WERI-Rb-1 (cell line): Measurements from ENCODE around the gene ADGRG6.
"Not testable (repeated sequence)": the region's sequence is repeated elsewhere in the genome, so short reads cannot be mapped to it uniquely, and the experiment has no call there.

ENCODE experiments used
- DNase-seq: peaks from one replicate; pipeline ENCODE4 v3.0.0-alpha.2; 2020
- H3K27ac ChIP-seq: fragments of 250-450 bp; sonication (Bioruptor Pico); 2 replicates; pipeline ENCODE4 v1.5.1; 2020; ENCODE audit warnings: mild to moderate bottlenecking, moderate library complexity
- H3K27me3 ChIP-seq: fragments of 250-450 bp; sonication (Bioruptor Pico); 2 replicates; pipeline ENCODE4 v1.5.1; 2021; ENCODE audit warnings: mild to moderate bottlenecking, low read depth, moderate library complexity; ENCODE audit not compliant: insufficient read depth, severe bottlenecking
- H3K36me3 ChIP-seq: fragments of 250-450 bp; sonication (Bioruptor Pico); 2 replicates; pipeline ENCODE4 v1.5.1; 2020; ENCODE audit warnings: mild to moderate bottlenecking, moderate library complexity
- H3K4me3 ChIP-seq: 2 replicates; pipeline ENCODE4 v1.5.1; 2011; ENCODE audit warnings: low read depth, mild to moderate bottlenecking, control low read depth, low read length
- H3K9me3 ChIP-seq: fragments of 250-450 bp; sonication (Bioruptor Pico); 2 replicates; pipeline ENCODE4 v1.5.1; 2021; ENCODE audit warnings: mild to moderate bottlenecking, moderate library complexity; ENCODE audit not compliant: severe bottlenecking
- CTCF ChIP-seq: IDR thresholded peaks from 2 replicates; pipeline ENCODE4 v1.5.1; 2011; ENCODE audit warnings: low read depth, mild to moderate bottlenecking, control low read depth, inconsistent platforms, low read length

The ADGRG6 gene

GRCh38 chr6:142345261-142345660, 43.5 kb downstream of the ADGRG6 start:
- no peak overlapping the region for H3K27ac ChIP-seq
- no peak for DNase-seq
- H3K4me3 ChIP-seq = no peak overlapping the region
- no peak for TF ChIP-seq CTCF
- no peaks in the 10 kb centered on the region for H3K9me3 ChIP-seq
- no peaks in the 10 kb centered on the region for H3K27me3 ChIP-seq
- no peaks in the 10 kb centered on the region for H3K36me3 ChIP-seq

- H3K27ac ChIP-seq, DNase-seq, H3K27me3 ChIP-seq, H3K9me3 ChIP-seq, H3K36me3 ChIP-seq, H3K4me3 ChIP-seq: not testable (repeated sequence)
Measured at GRCh38 chr6:142346166-142346565, 44.4 kb downstream of the ADGRG6 start.

GRCh38 chr6:142349215-142349823, 47.5 kb downstream of the ADGRG6 start:
- TF ChIP-seq CTCF = no peak
- Histone ChIP-seq H3K27ac (no peak overlapping the region), H3K36me3 (no peaks in the 10 kb centered on the region), H3K4me3 (no peak overlapping the region), H3K27me3 (no peaks in the 10 kb centered on the region), H3K9me3 (no peaks in the 10 kb centered on the region)
- no peak for DNase-seq

GRCh38 chr6:142350309-142350708, 48.5 kb downstream of the ADGRG6 start:
- Histone ChIP-seq H3K9me3 (no peaks in the 10 kb centered on the region), H3K27ac (no peak overlapping the region), H3K4me3 (no peak overlapping the region), H3K36me3 (no peaks in the 10 kb centered on the region), H3K27me3 (no peaks in the 10 kb centered on the region)
- DNase-seq = no peak
- no peak for TF ChIP-seq CTCF

GRCh38 chr6:142353690-142354089, 51.9 kb downstream of the ADGRG6 start:
- H3K9me3 ChIP-seq = no peaks in the 10 kb centered on the region
- H3K4me3 ChIP-seq = no peak overlapping the region
- no peaks in the 10 kb centered on the region for H3K27me3 ChIP-seq
- H3K27ac ChIP-seq = no peak overlapping the region
- no peak for DNase-seq
- H3K36me3 ChIP-seq = no peaks in the 10 kb centered on the region
- TF ChIP-seq CTCF = no peak

GRCh38 chr6:142354650-142355049, 52.8 kb downstream of the ADGRG6 start:
- DNase-seq = no peak
- no peak for TF ChIP-seq CTCF
- Histone ChIP-seq H3K4me3 (no peak overlapping the region), H3K9me3 (no peaks in the 10 kb centered on the region), H3K27ac (no peak overlapping the region), H3K27me3 (no peaks in the 10 kb centered on the region), H3K36me3 (no peaks in the 10 kb centered on the region)
